IMR-90 (cell line): Measurements from ENCODE around the gene DYRK1A. TPM values are rescaled to one million over a fixed set of nuclear protein-coding genes. Genes with fewer than 3 reads are reported as not detected.

Source experiments
- ATAC-seq: fragments of 200-7000 bp; cut with Tn5 transposase; 2 replicates; pipeline ENCODE4 v1.9.1; 2020; ENCODE audit warnings: low read depth, mild to moderate bottlenecking, moderate library complexity
- BruUV-seq: library from RNA; stranded (reverse); fragments of 400-500 nt; replicated peaks from 2 replicates; lab custom pipeline; 2021; lab: Mats Ljungman, UMichigan
- CTCF ChIA-PET: fragments of 300-600 bp; formaldehyde crosslinking; extraction: SDS; loops from one replicate; lab custom pipeline; 2021; ENCODE audit warnings: antibody characterized with exemption; lab: Yijun Ruan, JAX
- POLR2A ChIA-PET: fragments of 300-600 bp; sonication (Branson Sonifier 250); formaldehyde crosslinking; loops from one replicate; lab custom pipeline; 2022; ENCODE audit warnings: antibody characterized with exemption; ENCODE audit not compliant: unreplicated experiment; lab: Charles Lee
- DNase-seq: peaks from one replicate; pipeline ENCODE4 v3.0.0; 2013
- H2AFZ ChIP-seq: replicated peaks from 2 replicates; pipeline ENCODE3; 2013; ENCODE audit warnings: low read length, mild to moderate bottlenecking; ENCODE audit not compliant: poor library complexity
- H2AK5ac ChIP-seq: 2 replicates; pipeline ENCODE4 v1.6.1; 2013; ENCODE audit warnings: low read depth, low read length, inconsistent platforms
- H2AK9ac ChIP-seq: replicated peaks from 2 replicates; pipeline ENCODE3; 2013; ENCODE audit warnings: mild to moderate bottlenecking, low read depth, low read length, moderate library complexity; ENCODE audit not compliant: poor library complexity
- H2BK120ac ChIP-seq: 2 replicates; pipeline ENCODE4 v1.6.1; 2013; ENCODE audit warnings: low read depth, low read length, inconsistent platforms
- H2BK15ac ChIP-seq: 3 replicates; pipeline ENCODE4 v1.6.1; 2013; ENCODE audit warnings: low read depth, low read length, inconsistent platforms
- H2BK20ac ChIP-seq: 2 replicates; pipeline ENCODE4 v1.6.1; 2013; ENCODE audit warnings: low read depth, mild to moderate bottlenecking, inconsistent platforms, low read length, moderate library complexity
- H2BK5ac ChIP-seq: 2 replicates; pipeline ENCODE4 v1.6.1; 2013; ENCODE audit warnings: mild to moderate bottlenecking, low read depth, low read length, inconsistent platforms; ENCODE audit not compliant: poor library complexity, severe bottlenecking
- H3K14ac ChIP-seq: replicated peaks from 2 replicates; pipeline ENCODE4 v1.6.1; 2013; ENCODE audit warnings: low read depth, low read length, inconsistent platforms
- H3K18ac ChIP-seq: 2 replicates; pipeline ENCODE4 v1.6.1; 2013; ENCODE audit warnings: low read depth, low read length, control low read depth
- H3K23ac ChIP-seq: 2 replicates; pipeline ENCODE4 v1.6.1; 2013; ENCODE audit warnings: low read depth, low read length, inconsistent platforms
- H3K27ac ChIP-seq: 2 replicates; pipeline ENCODE4 v1.5.1; 2013; ENCODE audit warnings: mild to moderate bottlenecking, control low read depth, low read length; ENCODE audit not compliant: insufficient read depth
- H3K27me3 ChIP-seq: 2 replicates; pipeline ENCODE4 v1.6.1; 2013; ENCODE audit warnings: low read length; ENCODE audit not compliant: control insufficient read depth, insufficient read depth
- H3K36me3 ChIP-seq: 2 replicates; pipeline ENCODE4 v1.6.1; 2013; ENCODE audit warnings: low read length, mixed read lengths; ENCODE audit not compliant: control insufficient read depth, insufficient read depth
- H3K4ac ChIP-seq: 2 replicates; pipeline ENCODE4 v1.6.1; 2013; ENCODE audit warnings: low read depth, low read length, inconsistent platforms
- H3K4me1 ChIP-seq: 2 replicates; pipeline ENCODE4 v1.6.1; 2013; ENCODE audit warnings: low read length, mixed read lengths; ENCODE audit not compliant: control insufficient read depth, insufficient read depth
- H3K4me2 ChIP-seq: 2 replicates; pipeline ENCODE4 v1.6.1; 2013; ENCODE audit warnings: low read depth, mild to moderate bottlenecking, control low read depth, low read length, moderate library complexity
- H3K4me3 ChIP-seq: 2 replicates; pipeline ENCODE4 v1.5.1; 2013; ENCODE audit warnings: low read depth, mild to moderate bottlenecking, control low read depth, low read length, moderate library complexity; ENCODE audit not compliant: insufficient read depth
- H3K56ac ChIP-seq: 2 replicates; pipeline ENCODE4 v1.6.1; 2013; ENCODE audit warnings: low read length, inconsistent platforms; ENCODE audit not compliant: insufficient read depth; ENCODE audit errors: extremely low read depth
- H3K79me1 ChIP-seq, 2 experiments: 2 replicates each; pipeline ENCODE4 v1.6.1; 2013; ENCODE audit warnings: low read length in 2 of 2, inconsistent platforms in 1 of 2, low read depth in 1 of 2
- H3K9ac ChIP-seq: 2 replicates; pipeline ENCODE4 v1.6.1; 2013; ENCODE audit warnings: low read depth, low read length, control low read depth
- H3K9me1 ChIP-seq: 2 replicates; pipeline ENCODE4 v1.6.1; 2013; ENCODE audit warnings: low read length, inconsistent platforms; ENCODE audit not compliant: insufficient read depth
- H3K9me3 ChIP-seq: 2 replicates; pipeline ENCODE4 v1.6.1; 2013; ENCODE audit warnings: low read length; ENCODE audit not compliant: control insufficient read depth, insufficient read depth
- H4K20me1 ChIP-seq: 2 replicates; pipeline ENCODE4 v1.6.1; 2013; ENCODE audit warnings: low read length, inconsistent platforms; ENCODE audit not compliant: insufficient read depth
- H4K5ac ChIP-seq: 2 replicates; pipeline ENCODE4 v1.6.1; 2013; ENCODE audit warnings: mild to moderate bottlenecking, low read depth, low read length, control low read depth
- H4K8ac ChIP-seq, 2 experiments: 2 replicates each; pipeline ENCODE4 v1.6.1; 2013; ENCODE audit warnings: low read depth in 2 of 2, low read length in 2 of 2, control low read depth in 1 of 2, inconsistent platforms in 1 of 2
- H4K91ac ChIP-seq: 2 replicates; pipeline ENCODE4 v1.6.1; 2013; ENCODE audit warnings: low read depth, low read length, inconsistent platforms; ENCODE audit not compliant: insufficient read depth
- CHD1 ChIP-seq: IDR thresholded peaks from 2 replicates; pipeline ENCODE4 v1.6.1; 2012; ENCODE audit warnings: low read depth, low read length, improper control_type of control experiment
- MAFK ChIP-seq: IDR thresholded peaks from 2 replicates; pipeline ENCODE4 v1.6.1; 2012; ENCODE audit warnings: low read depth, low read length, improper control_type of control experiment
- MAZ ChIP-seq: IDR thresholded peaks from 2 replicates; pipeline ENCODE4 v1.6.1; 2012; ENCODE audit warnings: low read depth, mild to moderate bottlenecking, low read length, improper control_type of control experiment, moderate library complexity, borderline replicate concordance
- POLR2A ChIP-seq: IDR thresholded peaks from 2 replicates; pipeline ENCODE4 v1.6.1; 2012; ENCODE audit warnings: mild to moderate bottlenecking, low read depth, low read length
- RAD21 ChIP-seq: IDR thresholded peaks from 2 replicates; pipeline ENCODE4 v1.6.1; 2012; ENCODE audit warnings: low read length, improper control_type of control experiment
- RFX5 ChIP-seq: IDR thresholded peaks from 2 replicates; pipeline ENCODE4 v1.8.0; 2012; ENCODE audit warnings: low read depth, mild to moderate bottlenecking, low read length, moderate library complexity
- SMC3 ChIP-seq: fragments of 150-350 bp; IDR thresholded peaks from 2 replicates; pipeline ENCODE4 v1.6.1; 2016; ENCODE audit warnings: low read depth, mild to moderate bottlenecking, antibody characterized with exemption, low read length, moderate library complexity
- WGBS, 2 experiments: methylation state at CpG; one replicate each; pipeline versions ENCODE4 v1.1.5 to v1.1.7; 2013; ENCODE audit warnings: missing lambda C conversion rate in 2 of 2; ENCODE audit not compliant: insufficient read length in 1 of 2; ENCODE audit errors: extremely low coverage in 2 of 2; 5-methylcytosine and 5-hydroxymethylcytosine counted together
- dilution Hi-C: fragments of 300-500 bp; cut with HindIII; formaldehyde crosslinking; loops from one replicate; pipeline ENCODE4 v1.14.3; 2018; ENCODE audit warnings: low sequenced_read_pairs; ENCODE audit not compliant: unreplicated experiment
- in situ Hi-C: fragments of 300-500 bp; cut with MboI; formaldehyde crosslinking; loops from 3 replicates; pipeline ENCODE4 v1.14.3; 2019; ENCODE audit warnings: low sequenced_read_pairs, inconsistent platforms, mixed read lengths
- intact Hi-C: fragments of 100-400 bp; cut with micrococcal nuclease; formaldehyde crosslinking; loops from 2 replicates; pipeline ENCODE4 v1.10.0; 2022
- polyA plus RNA-seq, 3 experiments: library from polyadenylated mRNA; depleted of rRNA; stranded (reverse); fragments of >200 nt; gene quantifications; 2 replicates each; pipeline ENCODE4 v1.2.3, GENCODE V29; 2012; ENCODE audit warnings: low replicate concordance in 1 of 3
- total RNA-seq: library from RNA; depleted of rRNA; stranded (reverse); fragments of >200 nt; gene quantifications from 2 replicates; pipeline ENCODE4 v1.2.3, GENCODE V29; 2012
- TF ChIP-seq, protein P1 (sequence below): conservative IDR thresholded peaks from 2 replicates; pipeline ENCODE4 v1.5.1; 2012; ENCODE audit warnings: mild to moderate bottlenecking, low read depth, low read length, improper control_type of control experiment

The DYRK1A gene
- total and polyA plus RNA-seq, 2 of the 4 experiments (the other 2 are of a cell fraction): 18.6 to 50.5 TPM

DNA sequence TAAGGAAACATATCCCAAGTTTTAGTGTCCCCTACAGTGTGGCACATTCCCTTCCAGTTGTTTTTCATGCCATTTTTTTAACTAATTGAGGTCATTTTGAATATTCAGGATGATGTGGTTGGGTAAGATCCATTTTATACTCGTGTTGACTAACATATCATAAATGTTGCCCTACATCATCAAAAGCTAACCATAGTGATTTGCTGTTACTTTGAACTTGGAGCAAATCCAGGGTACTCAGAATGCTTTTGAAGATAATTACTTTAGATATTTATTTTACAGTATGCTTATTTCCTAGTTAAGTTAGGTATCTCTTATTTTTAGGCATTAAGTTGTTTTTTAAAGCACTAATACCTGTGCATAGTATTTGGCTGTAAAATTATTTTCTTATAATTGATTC, 57.8 kb downstream of the DYRK1A start:
- Histone ChIP-seq H4K8ac (no peak overlapping the region), H3K56ac (no peak overlapping the region), H2AK5ac (no peak overlapping the region), H3K36me3 (peaks cover 9% of the 10 kb centered on the region), H4K91ac (no peak overlapping the region), H3K9ac (no peak overlapping the region), H4K5ac (no peak overlapping the region), H3K27me3 (no peaks in the 10 kb centered on the region), H3K4me2 (no peak overlapping the region), H4K20me1 (peaks cover 31% of the 10 kb centered on the region), H2BK15ac (no peak overlapping the region), H3K27ac (no peak overlapping the region), H2BK120ac (no peak overlapping the region), H3K14ac (no peak overlapping the region), H3K18ac (no peak overlapping the region), H3K9me3 (no peaks in the 10 kb centered on the region; the same call in 1 of the 2 replicates), H2AK9ac (no peak overlapping the region), H3K4me1 (peaks cover 4% of the 10 kb centered on the region), H3K4ac (no peak overlapping the region), H3K79me1 (peaks cover 40 to 60% of the 10 kb centered on the region in 2 experiments), H2BK20ac (no peak overlapping the region), H3K23ac (no peak overlapping the region), H2AFZ (no peak overlapping the region), H3K9me1 (peaks cover 7% of the 10 kb centered on the region), H3K4me3 (no peak overlapping the region), H2BK5ac (no peak overlapping the region)
- in situ Hi-C loops (no loop called here), intact Hi-C loops (no loop called here), dilution Hi-C loops (no loop called here)
- no peak for ATAC-seq
- POLR2A ChIA-PET: no interaction called here
- no TSS peak for BruUV-seq
- TF ChIP-seq POLR2A: no peak
- TF ChIP-seq RAD21: no peak
- no peak for TF ChIP-seq CHD1
- no peak for TF ChIP-seq MAFK
- TF ChIP-seq RFX5: no peak
- TF ChIP-seq, protein P1, sequence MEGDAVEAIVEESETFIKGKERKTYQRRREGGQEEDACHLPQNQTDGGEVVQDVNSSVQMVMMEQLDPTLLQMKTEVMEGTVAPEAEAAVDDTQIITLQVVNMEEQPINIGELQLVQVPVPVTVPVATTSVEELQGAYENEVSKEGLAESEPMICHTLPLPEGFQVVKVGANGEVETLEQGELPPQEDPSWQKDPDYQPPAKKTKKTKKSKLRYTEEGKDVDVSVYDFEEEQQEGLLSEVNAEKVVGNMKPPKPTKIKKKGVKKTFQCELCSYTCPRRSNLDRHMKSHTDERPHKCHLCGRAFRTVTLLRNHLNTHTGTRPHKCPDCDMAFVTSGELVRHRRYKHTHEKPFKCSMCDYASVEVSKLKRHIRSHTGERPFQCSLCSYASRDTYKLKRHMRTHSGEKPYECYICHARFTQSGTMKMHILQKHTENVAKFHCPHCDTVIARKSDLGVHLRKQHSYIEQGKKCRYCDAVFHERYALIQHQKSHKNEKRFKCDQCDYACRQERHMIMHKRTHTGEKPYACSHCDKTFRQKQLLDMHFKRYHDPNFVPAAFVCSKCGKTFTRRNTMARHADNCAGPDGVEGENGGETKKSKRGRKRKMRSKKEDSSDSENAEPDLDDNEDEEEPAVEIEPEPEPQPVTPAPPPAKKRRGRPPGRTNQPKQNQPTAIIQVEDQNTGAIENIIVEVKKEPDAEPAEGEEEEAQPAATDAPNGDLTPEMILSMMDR: no peak
- TF ChIP-seq SMC3: no peak
- no peak for TF ChIP-seq MAZ
- CTCF ChIA-PET: no interaction called here
- no CpG with 5 or more reads among the region's 1 CpG for WGBS, 2 experiments
- no peak for DNase-seq
